Breast epithelium (tissue), 3 donors: ENCODE results near the gene ACR.

Experiments
- CTCF ChIP-seq, 3 donors: fragments of 450-650 bp; IDR thresholded peaks; one replicate each; pipeline ENCODE4 v1.5.1; 2016 to 2017; ENCODE audit warnings: antibody characterized with exemption in 3 of 3, mild to moderate bottlenecking in 3 of 3, moderate library complexity in 3 of 3
- POLR2A ChIP-seq: fragments of 450-650 bp; IDR thresholded peaks from one replicate; pipeline ENCODE4 v1.6.1; 2016; ENCODE audit warnings: antibody characterized with exemption, mild to moderate bottlenecking, moderate library complexity
- POLR2AphosphoS5 ChIP-seq, 3 donors: sonication (generic); formaldehyde crosslinking; IDR thresholded peaks; one replicate each; pipeline ENCODE4 v1.6.1; 2017; ENCODE audit warnings: antibody characterized with exemption in 3 of 3

GRCh38 chr22:50730013-50730891 lies 7.8 kb upstream of the ACR start:
- TF ChIP-seq CTCF (IDR thresholded peaks at IDR 0.05): no peak
- TF ChIP-seq POLR2A: no peak
- no peak for TF ChIP-seq POLR2AphosphoS5 (IDR thresholded peaks at IDR 0.05)
